Right cardiac atrium (tissue), 5 donors: ENCODE data around the gene PCDH15. TPM values are rescaled to one million over a fixed set of nuclear protein-coding genes. Genes with fewer than 3 reads are reported as not detected.
A peak's percentile ranks its signal among the peaks of the same experiment; 100 is the strongest.

Experiments used
- ATAC-seq, 2 donors: fragments of 200-7000 bp; cut with Tn5 transposase; one replicate each; pipeline versions ENCODE4 v1.8.0 to v1.9.1; 2020; ENCODE audit warnings: moderate library complexity in 2 of 2, mild to moderate bottlenecking in 1 of 2
- DNase-seq, 3 donors: peaks; one replicate each; pipeline ENCODE4 v3.0.0-alpha.2; 2020
- H3K27ac ChIP-seq: one replicate; pipeline ENCODE4 v1.5.1; 2013; ENCODE audit warnings: mild to moderate bottlenecking, low read length, control low read depth, moderate library complexity
- H3K27me3 ChIP-seq: one replicate; pipeline ENCODE4 v1.6.1; 2013; ENCODE audit not compliant: control insufficient read depth, insufficient read depth
- H3K4me1 ChIP-seq: one replicate; pipeline ENCODE4 v1.6.1; 2013; ENCODE audit warnings: low read length; ENCODE audit not compliant: control insufficient read depth, insufficient read depth
- H3K4me3 ChIP-seq: one replicate; pipeline ENCODE4 v1.5.1; 2013; ENCODE audit warnings: low read length, control low read depth
- H3K9me3 ChIP-seq: one replicate; pipeline ENCODE4 v1.6.1; 2013; ENCODE audit warnings: low read length; ENCODE audit not compliant: control insufficient read depth
- WGBS: extraction: QIAGEN DNeasy Blood & Tissue Kit; methylation state at CpG from one replicate; pipeline ENCODE4 v1.1.7; 2013; 5-methylcytosine and 5-hydroxymethylcytosine counted together
- intact Hi-C, 4 donors: fragments of 100-400 bp; cut with DNase I; formaldehyde crosslinking; loops; one replicate each; pipeline versions ENCODE4 v1.11.0 to v1.14.0; 2022 to 2023
- polyA plus RNA-seq: library from polyadenylated mRNA; stranded (reverse); fragments of 200-250 nt; gene quantifications from one replicate; pipeline ENCODE4 v1.2.3, GENCODE V29; 2013
- total RNA-seq, 4 donors: library from RNA; stranded (reverse); fragmentation: NEBNext Ultra II Directional; extraction: Animal tissue kit (Norgen Biotek cat#: 25700); gene quantifications; one replicate each; pipeline ENCODE4 v1.2.1, GENCODE V29; 2021
- donor health status: healthy with polysubstance abuse.
- donor health status: DM: no; HTN: yes; CAD: no.
- donor health status: DM: no; HTN: no; CAD: no.
- donor health status: DM: no; HTN: yes; CAD: no; lungs with severe emphysema.
- donor health status: DM: yes; HTN: yes; CAD: no.

PCDH15 gene
- total and polyA plus RNA-seq, 5 donors: 1.2 to 3.1 (median 2.7) TPM

- intact Hi-C loops: no loop called here
- Histone ChIP-seq H3K4me1 (no peaks in the 10 kb centered on the region), H3K4me3 (no peak overlapping the region), H3K27me3 (no peaks in the 10 kb centered on the region), H3K9me3 (no peaks in the 10 kb centered on the region), H3K27ac (no peak overlapping the region)
- peak in 1 of 3 donors; percentile 14 for DNase-seq
- ATAC-seq: no peak
- 66% methylated on average over 3 of the region's 3 CpGs for WGBS
These were observed 4.2 kb downstream of the PCDH15 start for GRCh38 chr10:54796881-54797280.

GRCh38 chr10:54776622-54777021, 24.4 kb downstream of the PCDH15 start:
- intact Hi-C loops: no loop called here
- WGBS: 91% methylated on average over 4 of the region's 4 CpGs
- Histone ChIP-seq H3K27ac (no peak overlapping the region), H3K27me3 (no peaks in the 10 kb centered on the region), H3K4me1 (no peaks in the 10 kb centered on the region), H3K9me3 (no peaks in the 10 kb centered on the region), H3K4me3 (no peak overlapping the region)
- no peak for ATAC-seq
- no peak for DNase-seq

- intact Hi-C loops: no loop called here
- 77% methylated on average over 6 of the region's 6 CpGs for WGBS
- Histone ChIP-seq H3K4me3 (no peak overlapping the region), H3K4me1 (no peaks in the 10 kb centered on the region), H3K9me3 (no peaks in the 10 kb centered on the region), H3K27ac (no peak overlapping the region), H3K27me3 (no peaks in the 10 kb centered on the region)
- ATAC-seq: no peak
- DNase-seq: no peak
These were observed 28.4 kb downstream of the PCDH15 start for GRCh38 chr10:54772468-54773122.

- intact Hi-C loops: no loop called here
These were observed 32.0 kb downstream of the PCDH15 start for GRCh38 chr10:54769051-54769450.

GRCh38 chr10:54758791-54759190, 42.2 kb downstream of the PCDH15 start:
- 13% methylated on average over 2 of the region's 2 CpGs for WGBS
- no peak for ATAC-seq
- Histone ChIP-seq H3K27me3 (no peaks in the 10 kb centered on the region), H3K4me1 (no peaks in the 10 kb centered on the region), H3K4me3 (no peak overlapping the region), H3K9me3 (no peaks in the 10 kb centered on the region), H3K27ac (no peak overlapping the region)
- intact Hi-C loops: no loop called here
- no peak for DNase-seq

More at GRCh38 chr10:54769051-54769450, 32.0 kb downstream of the PCDH15 start:
- Histone ChIP-seq H3K27ac (no peak overlapping the region), H3K27me3 (no peaks in the 10 kb centered on the region), H3K4me1 (no peaks in the 10 kb centered on the region), H3K4me3 (no peak overlapping the region), H3K9me3 (no peaks in the 10 kb centered on the region)
- 52% methylated on average over 2 of the region's 2 CpGs for WGBS
- DNase-seq (no peak), ATAC-seq (no peak)

- DNase-seq (no peak), ATAC-seq (no peak)
These were observed 51.4 kb downstream of the PCDH15 start for GRCh38 chr10:54749623-54750022.

GRCh38 chr10:54745436-54745835, 55.6 kb downstream of the PCDH15 start:
- ATAC-seq (no peak), DNase-seq (no peak)
- no peak overlapping the region for H3K27ac ChIP-seq
- no peaks in the 10 kb centered on the region for H3K27me3 ChIP-seq
- H3K4me3 ChIP-seq: no peak overlapping the region
- H3K9me3 ChIP-seq: no peaks in the 10 kb centered on the region
- H3K4me1 ChIP-seq: no peaks in the 10 kb centered on the region
- intact Hi-C loops: no loop called here
- WGBS: 56% methylated on average over 2 of the region's 2 CpGs

More at GRCh38 chr10:54749623-54750022, 51.4 kb downstream of the PCDH15 start:
- no peaks in the 10 kb centered on the region for H3K9me3 ChIP-seq
- no peak overlapping the region for H3K27ac ChIP-seq
- WGBS: 64% methylated on average over 1 of the region's 1 CpG
- no peak overlapping the region for H3K4me3 ChIP-seq
- intact Hi-C loops: no loop called here
- no peaks in the 10 kb centered on the region for H3K27me3 ChIP-seq
- H3K4me1 ChIP-seq: no peaks in the 10 kb centered on the region

GRCh38 chr10:54742416-54742815, 58.6 kb downstream of the PCDH15 start:
- WGBS: 92% methylated on average over 4 of the region's 4 CpGs
- Histone ChIP-seq H3K4me1 (no peaks in the 10 kb centered on the region), H3K4me3 (no peak overlapping the region), H3K27me3 (no peaks in the 10 kb centered on the region), H3K27ac (no peak overlapping the region), H3K9me3 (no peaks in the 10 kb centered on the region)
- no peak for DNase-seq
- intact Hi-C loops: no loop called here
- ATAC-seq: no peak

GRCh38 chr10:54728511-54728910, 72.5 kb downstream of the PCDH15 start:
- no peak for DNase-seq
- intact Hi-C loops: no loop called here
- Histone ChIP-seq H3K9me3 (no peaks in the 10 kb centered on the region), H3K4me3 (no peak overlapping the region), H3K27ac (no peak overlapping the region), H3K27me3 (no peaks in the 10 kb centered on the region), H3K4me1 (no peaks in the 10 kb centered on the region)
- ATAC-seq: no peak
- WGBS: 80% methylated on average over 1 of the region's 1 CpG

- no peaks in the 10 kb centered on the region for H3K27me3 ChIP-seq
- no peak overlapping the region for H3K27ac ChIP-seq
- no peak for DNase-seq
- ATAC-seq: no peak
- H3K4me3 ChIP-seq: no peak overlapping the region
- WGBS: 96% methylated on average over 1 of the region's 1 CpG
- no peaks in the 10 kb centered on the region for H3K4me1 ChIP-seq
- intact Hi-C loops: no loop called here
- no peaks in the 10 kb centered on the region for H3K9me3 ChIP-seq
These were observed 79.0 kb downstream of the PCDH15 start for GRCh38 chr10:54722075-54722474.

GRCh38 chr10:54710918-54711317, 90.1 kb downstream of the PCDH15 start:
- no peak for DNase-seq

GRCh38 chr10:54708591-54708990, 92.4 kb downstream of the PCDH15 start:
- Histone ChIP-seq H3K4me3 (no peak overlapping the region), H3K27ac (no peak overlapping the region), H3K4me1 (no peaks in the 10 kb centered on the region), H3K9me3 (no peaks in the 10 kb centered on the region), H3K27me3 (no peaks in the 10 kb centered on the region)
- WGBS: 43% methylated on average over 8 of the region's 8 CpGs
- DNase-seq: no peak
- no peak for ATAC-seq
- intact Hi-C loops: no loop called here

More at GRCh38 chr10:54710918-54711317, 90.1 kb downstream of the PCDH15 start:
- H3K9me3 ChIP-seq: no peaks in the 10 kb centered on the region
- ATAC-seq: no peak
- H3K27me3 ChIP-seq: no peaks in the 10 kb centered on the region
- H3K4me3 ChIP-seq: no peak overlapping the region
- H3K4me1 ChIP-seq: no peaks in the 10 kb centered on the region
- intact Hi-C loops: no loop called here
- WGBS: 63% methylated on average over 3 of the region's 3 CpGs
- H3K27ac ChIP-seq: no peak overlapping the region
